AG04449 (cell line): ENCODE measurements around the gene PPP2R5E.

Source experiments
- CTCF ChIA-PET: fragments of 350-600 bp; formaldehyde crosslinking; extraction: SDS; loops from one replicate; lab custom pipeline; 2021; ENCODE audit warnings: antibody characterized with exemption; lab: Yijun Ruan, JAX
- POLR2A ChIA-PET: fragments of 400-600, 350-600 bp; formaldehyde crosslinking; extraction: SDS; loops from one replicate; lab custom pipeline; 2020; ENCODE audit warnings: antibody characterized with exemption, inconsistent platforms; lab: Yijun Ruan, JAX
- DNase-seq: peaks from one replicate; pipeline ENCODE4 v3.0.0-alpha.2; 2010; ENCODE audit warnings: low read depth, low spot score
- H3K4me3 ChIP-seq: 2 replicates; pipeline ENCODE4 v1.5.1; 2011; ENCODE audit warnings: low read depth, mild to moderate bottlenecking, control low read depth, low read length
- TF ChIP-seq, protein P1 (sequence below): IDR thresholded peaks from one replicate; pipeline ENCODE4 v1.5.1; 2011; ENCODE audit warnings: mild to moderate bottlenecking, moderate library complexity, low read length, control low read depth, inconsistent platforms; ENCODE audit not compliant: insufficient read depth; ENCODE audit errors: missing control alignments

Gene PPP2R5E

DNA sequence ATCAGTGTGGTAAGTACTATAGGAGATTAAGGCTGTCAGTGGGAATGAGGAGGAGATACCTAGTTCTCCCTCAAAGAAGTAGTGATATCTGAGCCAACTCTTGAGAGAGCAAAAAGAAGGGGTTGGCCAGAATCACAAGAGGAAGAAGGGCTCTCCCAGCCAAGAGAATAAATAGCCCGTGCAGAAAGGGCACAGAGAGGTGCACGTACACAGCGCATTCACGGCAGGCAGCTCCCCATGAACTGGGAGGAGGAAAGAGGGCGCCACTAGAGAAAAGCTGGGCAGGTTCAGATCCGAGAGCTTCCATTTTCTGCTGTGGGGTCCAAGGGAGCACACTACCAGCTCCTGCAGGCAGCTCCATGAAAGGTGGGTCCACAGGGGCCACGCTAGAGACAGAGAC, 59.9 kb downstream of the PPP2R5E start:
- TF ChIP-seq, protein P1, sequence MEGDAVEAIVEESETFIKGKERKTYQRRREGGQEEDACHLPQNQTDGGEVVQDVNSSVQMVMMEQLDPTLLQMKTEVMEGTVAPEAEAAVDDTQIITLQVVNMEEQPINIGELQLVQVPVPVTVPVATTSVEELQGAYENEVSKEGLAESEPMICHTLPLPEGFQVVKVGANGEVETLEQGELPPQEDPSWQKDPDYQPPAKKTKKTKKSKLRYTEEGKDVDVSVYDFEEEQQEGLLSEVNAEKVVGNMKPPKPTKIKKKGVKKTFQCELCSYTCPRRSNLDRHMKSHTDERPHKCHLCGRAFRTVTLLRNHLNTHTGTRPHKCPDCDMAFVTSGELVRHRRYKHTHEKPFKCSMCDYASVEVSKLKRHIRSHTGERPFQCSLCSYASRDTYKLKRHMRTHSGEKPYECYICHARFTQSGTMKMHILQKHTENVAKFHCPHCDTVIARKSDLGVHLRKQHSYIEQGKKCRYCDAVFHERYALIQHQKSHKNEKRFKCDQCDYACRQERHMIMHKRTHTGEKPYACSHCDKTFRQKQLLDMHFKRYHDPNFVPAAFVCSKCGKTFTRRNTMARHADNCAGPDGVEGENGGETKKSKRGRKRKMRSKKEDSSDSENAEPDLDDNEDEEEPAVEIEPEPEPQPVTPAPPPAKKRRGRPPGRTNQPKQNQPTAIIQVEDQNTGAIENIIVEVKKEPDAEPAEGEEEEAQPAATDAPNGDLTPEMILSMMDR, result no peak
- DNase-seq, result no peak
- no peak overlapping the region for H3K4me3 ChIP-seq
- CTCF ChIA-PET, result no interaction called here
- POLR2A ChIA-PET, result no interaction called here

DNA sequence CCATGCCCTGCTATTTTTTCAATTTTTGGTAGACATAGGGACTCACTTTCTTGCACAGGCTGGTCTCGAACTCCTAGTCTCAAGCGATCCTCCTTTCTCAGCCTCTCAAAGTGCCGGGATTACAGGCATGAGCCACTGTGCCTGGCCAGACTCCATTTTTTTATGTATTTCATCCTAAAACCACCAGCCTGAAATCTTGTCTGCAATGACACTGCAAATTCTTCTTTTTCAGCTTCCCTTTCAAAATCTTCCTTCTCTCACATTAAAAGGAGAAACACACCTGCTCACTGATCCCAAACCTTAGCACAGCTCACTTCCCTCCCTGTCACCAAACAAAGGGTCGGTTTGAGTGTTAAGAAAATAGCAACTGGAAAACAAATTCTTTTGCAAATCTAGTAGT, 62.6 kb downstream of the PPP2R5E start:
- ChIA-PET POLR2A (no interaction called here), CTCF (no interaction called here)
- TF ChIP-seq, protein P1, result no peak
- DNase-seq, result no peak
- H3K4me3 ChIP-seq, result no peak overlapping the region

DNA sequence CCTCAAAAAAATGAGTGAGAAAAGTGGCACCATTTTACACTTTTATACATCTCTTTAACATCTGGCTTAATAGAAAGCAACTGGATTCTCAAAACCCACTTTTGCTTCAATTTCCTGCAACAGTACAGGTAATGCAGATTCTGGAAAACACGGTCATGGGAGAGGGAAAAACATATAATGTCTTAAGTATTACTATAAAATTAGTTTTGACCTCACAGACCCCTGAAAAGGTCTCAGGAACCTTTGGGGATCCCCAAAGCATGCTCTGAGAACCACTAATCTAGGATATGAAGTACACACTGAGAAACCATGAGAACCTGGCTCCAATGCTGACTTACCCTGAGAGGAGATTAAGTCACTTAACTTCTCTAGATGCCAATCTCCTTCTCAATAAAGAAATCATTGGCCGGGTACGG, 64.7 kb downstream of the PPP2R5E start:
- POLR2A ChIA-PET, result no interaction called here
- DNase-seq, result no peak
- no peak overlapping the region for H3K4me3 ChIP-seq
- CTCF ChIA-PET, result interaction anchor here (1.2 kb wide), 1 partner anchor 8 kb away, joined by 4 read pairs; no protein-coding TSS in a partner anchor
- TF ChIP-seq, protein P1, result no peak

DNA sequence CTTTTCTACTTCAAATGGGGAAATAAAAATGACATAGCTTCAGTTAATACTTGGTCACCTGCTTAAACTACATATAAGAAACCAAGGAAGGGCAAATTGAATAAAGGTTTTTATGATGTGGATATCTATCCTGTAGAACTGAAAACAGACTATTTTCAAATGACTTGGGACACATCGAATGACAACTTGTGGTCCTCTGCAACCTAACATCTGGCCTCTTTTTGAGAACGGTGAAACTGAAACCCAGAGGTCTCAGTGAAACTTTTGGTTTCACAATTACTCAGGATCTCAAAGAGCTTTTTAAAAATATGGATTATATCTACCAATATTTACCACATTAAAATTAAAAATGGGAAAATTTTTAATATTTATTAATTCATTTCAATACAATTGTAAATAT, 65.2 kb downstream of the PPP2R5E start:
- ChIA-PET CTCF (interaction anchor here (1.2 to 1.3 kb wide), 2 partner anchors 9 to 28 kb away, joined by 3 to 4 read pairs; no protein-coding TSS in a partner anchor), POLR2A (no interaction called here)
- H3K4me3 ChIP-seq, result no peak overlapping the region
- TF ChIP-seq, protein P1, result no peak
- DNase-seq, result no peak

DNA sequence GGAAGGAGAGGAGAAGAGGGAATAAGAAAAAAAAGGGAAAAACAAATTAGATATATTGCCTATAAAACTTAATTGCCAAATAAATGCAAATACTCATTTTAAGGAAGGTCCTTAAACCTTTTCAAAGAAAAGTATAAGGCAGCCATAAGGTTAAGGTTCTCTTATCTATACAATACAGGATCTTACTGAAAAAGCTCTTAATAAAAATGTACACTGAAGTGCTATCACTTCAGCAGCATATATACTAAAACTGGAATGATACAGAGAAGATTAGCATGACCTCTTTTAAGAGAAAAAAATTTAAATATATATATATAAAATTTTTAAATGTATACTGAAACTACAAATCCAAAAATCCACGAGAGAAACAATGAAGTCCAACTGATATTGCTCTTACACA, 65.6 kb downstream of the PPP2R5E start:
- CTCF ChIA-PET, result interaction anchor here (1.2 to 1.3 kb wide), 2 partner anchors 9 to 27 kb away, joined by 3 to 4 read pairs; no protein-coding TSS in a partner anchor
- no peak for DNase-seq
- H3K4me3 ChIP-seq, result no peak overlapping the region
- POLR2A ChIA-PET, result no interaction called here
- TF ChIP-seq, protein P1, result no peak

DNA sequence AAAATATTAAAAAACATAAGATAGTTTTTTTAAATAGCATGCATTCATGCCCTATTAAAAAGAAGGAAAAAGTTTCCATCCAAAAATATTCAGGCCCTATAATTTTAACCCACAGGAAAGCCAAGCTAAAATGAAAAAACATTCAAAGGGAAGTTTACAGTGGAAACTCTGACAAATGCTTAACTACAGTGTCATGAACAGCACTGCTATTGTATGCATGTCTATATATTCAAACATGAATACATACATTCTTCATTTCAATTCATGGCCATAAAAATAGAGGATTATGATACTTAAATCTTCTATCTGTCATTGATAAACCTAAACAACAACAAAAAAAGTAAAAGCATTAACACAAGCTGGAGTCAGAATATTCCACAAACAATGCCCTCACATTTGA, 67.4 kb downstream of the PPP2R5E start:
- ChIA-PET CTCF (no interaction called here), POLR2A (no interaction called here)
- H3K4me3 ChIP-seq, result no peak overlapping the region
- DNase-seq, result no peak
- TF ChIP-seq, protein P1, result no peak
